ENCODE data around the gene ITLN1. TPM values are rescaled to one million over a fixed set of nuclear protein-coding genes. Genes with fewer than 3 reads are reported as not detected.

ITLN1 gene
- total and polyA plus RNA-seq, 2 donors (not counting 3 experiments of a cell fraction or from before 2014, with no cell fraction given) = 0.12 TPM; not detected in 1

GRCh38 chr1:160887071-160887470 is 2.1 kb upstream of the ITLN1 start:
- FAIRE-seq = no peak
- no peak for TF ChIP-seq POLR2A (IDR thresholded peaks at IDR 0.05; ENCODE audit: low read depth, low read length)
- no peak for TF ChIP-seq JUN (IDR thresholded peaks at IDR 0.05; ENCODE audit: borderline replicate concordance, insufficient read depth, insufficient read length, low read depth)
- no peak for TF ChIP-seq MAX (IDR thresholded peaks at IDR 0.05; ENCODE audit: insufficient read depth, insufficient read length)
- no peak for TF ChIP-seq MYC (IDR thresholded peaks at IDR 0.05; ENCODE audit: low read depth, low read length)
- TF ChIP-seq CTCF (IDR thresholded peaks at IDR 0.05; ENCODE audit: extremely low read depth in 1 of 2, insufficient read depth in 1 of 2, low read depth in 1 of 2, low read length in 2 of 2) = no peak
- TF ChIP-seq GATA2 (IDR thresholded peaks at IDR 0.05; ENCODE audit: insufficient read depth, insufficient read length, low read depth, low read length) = no peak
- TF ChIP-seq EZH2 (IDR thresholded peaks at IDR 0.05; ENCODE audit: borderline replicate concordance, low read depth, low read length, severe bottlenecking) = no peak
- no peak for TF ChIP-seq FOS (IDR thresholded peaks at IDR 0.05; ENCODE audit: borderline replicate concordance, insufficient read depth, low read length)

More at GRCh38 chr1:160887071-160887470, 2.1 kb upstream of the ITLN1 start:
- H3K4me3 ChIP-seq (replicated peaks in 1 of 3; ENCODE audit: insufficient read depth in 1 of 3, low read depth in 1 of 3, low read length in 3 of 3) = no peak overlapping the region
- no peaks in the 10 kb centered on the region for H3K36me3 ChIP-seq (ENCODE audit: control insufficient read depth in 2 of 2, extremely low read depth in 1 of 2, insufficient read depth in 2 of 2, low read length in 2 of 2)
- no peaks in the 10 kb centered on the region for H3K9me1 ChIP-seq (replicated peaks; ENCODE audit: control insufficient read depth, extremely low read depth, insufficient read depth, low read length)
- no TSS peak for BruUV-seq (replicated peaks)
- peaks cover 4% of the 10 kb centered on the region for H3K4me1 ChIP-seq (ENCODE audit: control insufficient read depth, extremely low read depth, insufficient read depth, low read length)
- H2AFZ ChIP-seq (ENCODE audit: low read depth, low read length) = no peak overlapping the region
- H3K79me2 ChIP-seq (ENCODE audit: control insufficient read depth, insufficient read depth, low read length) = no peaks in the 10 kb centered on the region
- H3K4me2 ChIP-seq (ENCODE audit: insufficient read depth, low read length) = no peak overlapping the region
- dilution Hi-C loops (cut with MboI; ENCODE audit: extremely low pct_ligation_motif_present, low sequenced_read_pairs) (no loop called here), intact Hi-C loops (cut with micrococcal nuclease) (no loop called here)
- POLR2A ChIA-PET = interaction anchor here (0.6 kb wide), 1 partner anchor 72 kb away, joined by 5 read pairs; no protein-coding TSS in a partner anchor
- DNase-seq (ENCODE audit: low read depth, low spot score) = no peak
- H4K20me1 ChIP-seq (replicated peaks; ENCODE audit: control insufficient read depth, extremely low read depth, insufficient read depth, low read length) = no peaks in the 10 kb centered on the region
- H3K9ac ChIP-seq (replicated peaks; ENCODE audit: extremely low read depth, insufficient read depth, low read length) = no peak overlapping the region
- H3K27me3 ChIP-seq (ENCODE audit: control insufficient read depth in 2 of 2, insufficient read depth in 2 of 2, low read length in 2 of 2) = no peaks in the 10 kb centered on the region
- H3K27ac ChIP-seq (ENCODE audit: insufficient read depth, low read depth, low read length) = no peak overlapping the region
- CTCF ChIA-PET = no interaction called here
- H3K9me3 ChIP-seq (replicated peaks; ENCODE audit: control insufficient read depth, insufficient read depth, low read length) = no peaks in the 10 kb centered on the region
